SK-N-MC (cell line): Measurements from ENCODE around the gene EXOC1.
"Not testable (repeated sequence)": the region's sequence is repeated elsewhere in the genome, so short reads cannot be mapped to it uniquely, and the experiment has no call there.

Experiments used
- DNase-seq: peaks from one replicate; pipeline ENCODE4 v3.0.0-alpha.2; 2011; ENCODE audit warnings: low read depth, low spot score
- H3K27ac ChIP-seq: fragments of 200-600 bp; sonication (generic); 2 replicates; pipeline ENCODE4 v1.5.1; 2016; ENCODE audit warnings: mixed run types
- H3K36me3 ChIP-seq: fragments of 200-600 bp; sonication (generic); 2 replicates; pipeline ENCODE4 v1.6.1; 2017; ENCODE audit warnings: antibody characterized with exemption, low read length, mixed read lengths; ENCODE audit not compliant: insufficient read depth
- H3K4me3 ChIP-seq: fragments of 200-600 bp; sonication (generic); 2 replicates; pipeline ENCODE4 v1.5.1; 2016
- H3K9ac ChIP-seq: fragments of 200-600 bp; sonication (generic); 2 replicates; pipeline ENCODE4 v1.8.0; 2017; ENCODE audit warnings: mixed run types, mixed read lengths; ENCODE audit not compliant: insufficient read length
- H3K9me3 ChIP-seq: fragments of 200-600 bp; sonication (generic); 2 replicates; pipeline ENCODE4 v1.6.1; 2017; ENCODE audit warnings: low read depth, mild to moderate bottlenecking, antibody characterized with exemption, low read length, moderate library complexity, mixed read lengths
- EZH2 ChIP-seq: fragments of 200-600 bp; sonication (generic); IDR thresholded peaks from one replicate; pipeline ENCODE4 v1.6.1; 2017; ENCODE audit warnings: antibody characterized with exemption
- FOXP2 ChIP-seq: optimal IDR thresholded peaks from 2 replicates; pipeline ENCODE3; 2011; ENCODE audit warnings: mild to moderate bottlenecking, moderate library complexity; ENCODE audit not compliant: insufficient read depth; ENCODE audit errors: extremely low read length, control extremely low read depth
- POLR2AphosphoS5 ChIP-seq: IDR thresholded peaks from 2 replicates; pipeline ENCODE4 v1.6.1; 2012; ENCODE audit warnings: mild to moderate bottlenecking, low read depth, low read length, borderline replicate concordance

The EXOC1 gene

DNA sequence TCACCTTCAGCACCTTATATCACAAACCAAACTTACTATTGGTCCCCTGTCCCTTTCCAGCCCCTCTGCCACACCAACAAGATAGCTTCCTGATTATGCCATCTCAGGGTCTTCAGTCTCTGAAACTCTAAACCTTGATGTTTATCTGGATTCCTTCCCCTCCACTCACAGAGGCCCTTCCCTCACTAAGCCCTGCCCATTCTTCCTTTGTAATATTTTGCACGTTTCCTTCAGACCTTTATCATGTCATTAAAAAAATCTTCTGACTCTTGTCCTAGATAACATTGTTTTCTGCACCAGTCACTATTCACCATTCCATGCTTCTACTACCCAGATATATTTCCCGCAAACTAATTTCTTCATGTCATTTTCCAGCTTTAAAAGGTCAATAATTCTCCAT is 77.6 kb downstream of the EXOC1 start:
- Histone ChIP-seq H3K9ac (no peak overlapping the region), H3K27ac (no peak overlapping the region), H3K9me3 (no peaks in the 10 kb centered on the region), H3K36me3 (no peaks in the 10 kb centered on the region), H3K4me3 (no peak overlapping the region)
- no peak for TF ChIP-seq EZH2
- no peak for TF ChIP-seq FOXP2
- no peak for TF ChIP-seq POLR2AphosphoS5
- no peak for DNase-seq

- no peak overlapping the region for H3K9ac ChIP-seq
- H3K36me3 ChIP-seq: no peaks in the 10 kb centered on the region
- no peak overlapping the region for H3K4me3 ChIP-seq
- no peak overlapping the region for H3K27ac ChIP-seq
- H3K9me3 ChIP-seq: no peaks in the 10 kb centered on the region
- DNase-seq: no peak
- TF ChIP-seq FOXP2 (no peak), EZH2 (no peak), POLR2AphosphoS5 (no peak)
Measured at GRCh38 chr4:55931833-55932232, 78.4 kb downstream of the EXOC1 start.

DNA sequence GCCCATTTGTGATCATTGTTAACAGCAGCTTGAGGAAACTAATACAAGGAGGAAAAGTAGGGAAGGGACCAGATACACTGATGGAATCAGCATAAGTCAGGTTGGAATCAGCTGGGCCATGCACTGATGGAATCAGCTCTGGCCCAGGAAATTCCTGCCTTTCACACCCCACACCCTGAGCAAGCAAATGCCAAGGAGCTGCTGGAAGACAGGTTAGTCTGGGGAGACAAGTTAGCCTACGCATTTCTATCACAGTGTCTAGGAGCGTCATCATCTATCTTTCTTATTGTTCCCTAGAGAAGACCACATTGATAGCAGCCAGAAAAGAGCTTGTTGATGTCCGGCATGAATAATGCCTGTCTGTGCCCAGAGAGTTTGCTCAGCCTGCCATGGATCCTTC is 79.1 kb downstream of the EXOC1 start:
- TF ChIP-seq FOXP2 (no peak), EZH2 (no peak), POLR2AphosphoS5 (no peak)
- no peak for DNase-seq
- H3K9me3 ChIP-seq: no peaks in the 10 kb centered on the region
- H3K36me3 ChIP-seq: no peaks in the 10 kb centered on the region
- no peak overlapping the region for H3K9ac ChIP-seq
- no peak overlapping the region for H3K27ac ChIP-seq
- H3K4me3 ChIP-seq: no peak overlapping the region

DNA sequence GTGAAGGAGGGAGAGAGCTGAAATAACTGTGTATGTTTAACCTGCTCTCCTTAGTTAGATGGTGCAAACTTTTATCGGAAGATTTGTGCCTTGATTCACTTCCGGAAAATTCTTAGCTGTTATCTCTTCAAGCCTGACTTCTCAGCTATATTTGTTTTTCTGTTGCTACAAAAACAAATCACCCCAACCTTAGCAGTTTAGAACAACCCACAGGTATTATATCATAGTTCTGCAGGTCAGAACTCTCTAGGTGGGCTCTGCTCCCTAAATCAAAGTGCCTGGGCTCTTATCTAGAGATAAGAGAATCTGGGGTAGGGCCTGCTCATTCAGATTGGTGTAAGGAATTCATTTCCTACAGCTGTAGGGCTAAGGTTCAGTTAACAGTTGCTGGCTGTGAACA is 80.2 kb downstream of the EXOC1 start:
- Histone ChIP-seq H3K4me3 (no peak overlapping the region), H3K27ac (no peak overlapping the region), H3K36me3 (no peaks in the 10 kb centered on the region), H3K9ac (no peak overlapping the region), H3K9me3 (no peaks in the 10 kb centered on the region)
- DNase-seq: no peak
- TF ChIP-seq FOXP2 (no peak), EZH2 (no peak), POLR2AphosphoS5 (no peak)

DNA sequence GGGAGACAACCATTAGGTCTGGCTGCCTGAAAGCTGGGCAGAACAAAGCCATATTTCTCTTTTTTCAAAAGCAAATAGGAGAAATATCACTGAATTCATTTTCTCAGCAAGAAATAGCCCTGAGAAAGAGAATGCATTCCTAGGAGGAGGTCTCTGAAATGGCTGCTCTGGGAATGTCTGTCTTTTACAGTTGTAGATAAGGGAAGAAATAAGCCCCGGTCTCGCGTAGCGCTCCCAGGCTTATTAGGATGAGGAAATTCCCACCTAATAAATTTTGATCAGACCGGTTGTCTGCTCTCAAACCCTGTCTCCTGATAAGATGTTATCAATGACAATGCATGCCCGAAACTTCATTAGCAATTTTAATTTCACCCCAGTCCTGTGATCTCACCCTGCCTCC is 82.5 kb downstream of the EXOC1 start:
- not testable (repeated sequence) for H3K9ac ChIP-seq, H3K36me3 ChIP-seq, DNase-seq, H3K4me3 ChIP-seq, H3K27ac ChIP-seq, H3K9me3 ChIP-seq

DNA sequence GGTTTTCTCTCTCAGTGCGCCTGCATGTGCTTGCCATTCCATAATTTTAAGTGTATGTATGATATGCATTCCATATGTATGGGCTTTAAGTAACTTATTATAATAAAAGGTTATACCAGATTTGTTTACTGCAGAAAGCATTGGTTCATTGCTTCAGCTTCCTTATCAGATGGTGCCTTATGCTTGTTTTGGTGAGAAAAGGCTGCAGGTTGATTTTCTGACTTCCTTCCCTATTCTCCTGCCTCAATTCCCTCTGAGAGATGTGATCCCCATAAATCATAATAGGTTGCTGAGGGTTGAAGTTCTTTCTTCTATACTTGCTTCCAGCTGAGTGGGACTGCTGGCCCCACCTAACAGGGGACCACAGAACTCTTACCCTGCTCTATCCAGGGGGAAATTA is 85.0 kb downstream of the EXOC1 start:
- no peak for TF ChIP-seq POLR2AphosphoS5
- TF ChIP-seq EZH2: no peak
- no peak for TF ChIP-seq FOXP2
- DNase-seq: no peak

GRCh38 chr4:55939421-55939820 is 86.0 kb downstream of the EXOC1 start:
- H3K4me3 ChIP-seq: no peak overlapping the region
- H3K27ac ChIP-seq: no peak overlapping the region
- H3K9ac ChIP-seq: no peak overlapping the region
- DNase-seq: no peak
- no peaks in the 10 kb centered on the region for H3K36me3 ChIP-seq
- no peaks in the 10 kb centered on the region for H3K9me3 ChIP-seq
- TF ChIP-seq POLR2AphosphoS5 (no peak), FOXP2 (no peak), EZH2 (no peak)

More for the DNA sequence above, 85.0 kb downstream of the EXOC1 start:
- Histone ChIP-seq H3K9ac (no peak overlapping the region), H3K4me3 (no peak overlapping the region), H3K27ac (no peak overlapping the region), H3K9me3 (no peaks in the 10 kb centered on the region), H3K36me3 (no peaks in the 10 kb centered on the region)

DNA sequence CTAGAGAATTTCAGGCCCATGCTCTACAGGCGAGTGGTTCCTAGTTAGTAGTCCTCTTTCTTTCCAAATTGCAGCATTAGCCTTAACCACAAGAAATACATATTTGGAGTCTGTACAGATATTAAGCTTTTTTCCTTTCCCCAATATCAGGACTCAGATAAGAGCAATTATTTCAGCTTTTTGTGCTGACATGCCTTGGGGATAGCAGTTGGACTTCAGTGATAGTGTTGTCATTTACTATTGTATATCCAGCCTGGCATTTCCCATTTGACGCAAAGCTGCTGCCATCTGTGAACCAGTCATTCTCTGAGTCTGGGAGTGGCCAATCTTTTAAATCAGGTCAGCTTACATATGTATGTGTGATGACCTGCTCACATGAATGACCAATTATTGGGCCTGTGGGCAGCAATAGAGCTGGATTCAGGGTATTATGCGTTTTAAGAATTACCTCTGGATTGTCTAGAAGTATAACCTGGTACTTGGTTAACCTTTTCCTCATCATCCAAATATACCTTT is 88.5 kb downstream of the EXOC1 start:
- Histone ChIP-seq H3K9ac (no peak overlapping the region), H3K27ac (no peak overlapping the region), H3K9me3 (no peaks in the 10 kb centered on the region), H3K36me3 (no peaks in the 10 kb centered on the region), H3K4me3 (no peak overlapping the region)
- no peak for DNase-seq
- TF ChIP-seq POLR2AphosphoS5 (no peak), FOXP2 (no peak), EZH2 (no peak)

GRCh38 chr4:55947254-55947882 is 93.9 kb downstream of the EXOC1 start:
- Histone ChIP-seq H3K9me3 (no peaks in the 10 kb centered on the region), H3K4me3 (peak overlapping the region; percentile 91), H3K36me3 (peaks cover 8% of the 10 kb centered on the region), H3K27ac (peak overlapping the region; percentile 2), H3K9ac (no peak overlapping the region)
- DNase-seq: peak; percentile 34
- TF ChIP-seq EZH2: no peak
- TF ChIP-seq POLR2AphosphoS5: no peak
- no peak for TF ChIP-seq FOXP2
